Erythroblast (primary cell): ENCODE measurements around the gene SUPT20HL1.
"Not testable (repeated sequence)": the region's sequence is repeated elsewhere in the genome, so short reads cannot be mapped to it uniquely, and the experiment has no call there.

Source experiments
- DNase-seq, 2 experiments: peaks; one replicate each; lab custom pipeline; 2025; lab: John Stamatoyannopoulos, UW
- GATA1 ChIP-seq: IDR thresholded peaks from 2 replicates; pipeline ENCODE4 v1.6.1; 2011; ENCODE audit warnings: low read depth, mild to moderate bottlenecking, control low read depth, low read length, moderate library complexity
- POLR2A ChIP-seq: IDR thresholded peaks from 2 replicates; pipeline ENCODE4 v1.6.1; 2011; ENCODE audit warnings: mild to moderate bottlenecking, low read length

Gene SUPT20HL1

DNA sequence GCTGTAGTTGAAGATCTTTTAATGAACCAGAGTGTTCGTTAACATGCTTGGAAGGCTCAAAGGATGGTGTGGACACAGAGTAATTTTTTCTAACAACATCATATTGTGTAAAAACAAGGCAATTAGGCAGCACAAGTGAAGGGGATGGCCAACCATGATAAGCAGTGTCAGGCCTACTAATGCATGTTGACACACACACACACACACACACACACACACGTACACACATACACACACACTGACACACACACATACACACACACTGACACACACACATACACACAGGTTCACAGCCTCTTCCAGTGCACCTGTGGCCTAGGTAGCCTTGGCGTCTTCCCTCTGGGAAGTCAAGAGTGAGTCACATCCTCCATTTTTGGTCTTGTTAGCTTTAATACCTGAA lies at the start of gene SUPT20HL1:
Gene SUPT20HL1 (plus strand): TSS at position 368 of the 400 bp plus-strand sequence. CDS start 2,122 bp downstream, outside the sequence.
- no peak for DNase-seq
- no peak for TF ChIP-seq GATA1
- TF ChIP-seq POLR2A, result no peak

DNA sequence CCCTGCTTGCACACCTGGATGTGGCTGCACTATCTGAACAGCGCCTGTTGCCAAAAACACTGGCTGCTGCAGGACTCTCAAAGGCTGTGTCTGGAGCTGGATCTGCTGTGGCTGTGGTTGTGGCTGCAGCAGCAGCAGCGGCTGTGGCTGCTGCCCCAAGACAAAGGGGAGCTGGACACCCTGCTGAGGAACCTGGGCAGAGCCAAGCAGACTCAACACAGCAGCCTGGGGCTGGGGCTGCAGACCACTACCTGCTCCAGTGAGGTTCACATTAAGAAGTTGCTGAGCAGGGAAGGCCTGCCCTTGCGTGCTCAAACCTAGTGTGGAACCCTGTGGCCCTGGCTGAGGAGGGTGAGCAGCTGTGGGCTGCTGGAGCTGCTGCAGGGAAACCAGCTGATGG lies 49.5 kb upstream of the SUPT20HL1 start:
- DNase-seq, result not testable (repeated sequence)

DNA sequence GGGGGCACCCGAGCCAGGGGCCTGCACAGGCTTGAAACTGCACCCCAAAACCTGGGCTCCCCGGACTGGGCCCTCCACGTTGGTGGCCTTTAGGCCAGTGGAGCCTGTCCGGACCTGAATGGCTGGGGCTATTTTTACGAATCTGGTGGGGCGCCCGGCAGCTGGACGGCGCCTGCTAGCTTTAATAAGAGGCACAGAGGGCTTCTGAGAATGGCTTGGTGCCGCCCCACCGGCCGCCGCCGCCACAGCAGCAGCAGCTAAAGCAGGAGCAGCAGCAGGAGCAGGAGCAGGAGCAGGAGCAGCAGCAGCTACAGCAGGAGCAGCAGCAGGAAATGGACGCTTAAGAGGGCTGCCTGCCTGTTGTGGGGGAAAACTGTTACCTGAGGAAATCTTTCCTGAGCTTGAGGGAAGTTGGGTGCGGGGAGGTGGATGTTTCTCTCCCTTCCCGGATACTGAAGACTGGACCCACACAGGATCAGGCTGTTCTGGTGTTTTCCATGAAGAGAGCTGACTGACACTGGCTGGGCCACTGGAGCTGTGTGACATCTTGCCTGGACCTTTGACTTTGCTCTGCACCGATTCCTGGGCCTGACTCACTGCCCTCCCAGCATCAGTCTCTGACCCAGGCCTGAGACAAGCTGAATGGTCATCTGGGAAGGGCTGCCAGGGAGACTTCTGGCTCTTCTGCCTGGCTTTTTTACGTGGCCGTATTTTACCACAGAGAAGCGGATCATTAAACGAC lies 48.8 kb upstream of the SUPT20HL1 start:
- DNase-seq, result not testable (repeated sequence)

DNA sequence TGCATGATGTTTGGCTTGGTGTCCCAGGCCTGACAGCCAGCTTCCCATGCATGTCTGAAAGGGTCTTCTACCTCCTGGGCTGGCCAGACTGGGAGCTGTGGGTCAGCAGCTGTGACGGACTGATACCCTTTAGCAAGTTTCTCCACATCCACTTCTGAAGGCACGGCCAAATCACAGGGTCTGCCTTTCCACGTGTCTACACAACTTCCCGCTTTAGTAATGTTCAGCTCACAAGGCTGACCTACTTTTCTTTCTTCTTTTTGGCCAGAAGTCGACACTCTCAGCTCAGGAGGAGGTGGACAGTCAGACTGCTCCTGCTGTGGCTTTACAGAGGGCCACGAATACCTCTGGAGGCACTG lies 48.2 kb upstream of the SUPT20HL1 start:
- not testable (repeated sequence) for DNase-seq

DNA sequence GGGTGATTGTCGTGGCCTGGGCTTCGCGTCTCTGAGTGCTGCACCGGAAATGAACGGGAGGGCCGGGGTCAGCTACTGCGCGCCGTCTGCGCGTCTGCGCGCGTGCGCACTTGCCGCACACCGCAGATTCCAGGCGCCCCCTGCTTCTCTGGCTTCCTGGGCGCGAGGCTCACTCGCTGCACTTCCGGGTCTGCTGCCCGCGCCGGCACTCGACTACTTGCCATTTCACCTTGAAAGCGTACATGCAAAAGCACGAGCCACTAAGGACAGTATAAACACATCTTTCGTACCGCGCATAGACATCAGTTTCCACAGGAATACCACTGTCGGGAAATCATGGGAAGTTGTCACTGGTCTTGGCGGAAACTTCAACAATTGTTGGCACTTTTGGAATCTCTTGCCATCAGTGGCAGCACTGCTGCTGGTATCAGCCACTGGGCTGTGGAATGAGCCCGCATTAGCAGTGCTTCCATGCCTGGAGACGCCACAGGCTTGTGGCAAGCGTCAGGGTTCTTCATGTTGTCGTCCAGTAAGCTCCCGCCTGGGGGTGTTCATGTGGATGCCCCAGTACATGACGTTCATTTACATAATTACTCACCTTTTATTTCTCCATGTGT lies 46.3 kb upstream of the SUPT20HL1 start, which contains the start of gene SUPT20HL2:
Gene SUPT20HL2 (minus strand): TSS at position 51 of the 617 bp plus-strand sequence. CDS start 754 bp downstream, outside the sequence.
- DNase-seq, result no peak
- TF ChIP-seq POLR2A (no peak), GATA1 (no peak)

DNA sequence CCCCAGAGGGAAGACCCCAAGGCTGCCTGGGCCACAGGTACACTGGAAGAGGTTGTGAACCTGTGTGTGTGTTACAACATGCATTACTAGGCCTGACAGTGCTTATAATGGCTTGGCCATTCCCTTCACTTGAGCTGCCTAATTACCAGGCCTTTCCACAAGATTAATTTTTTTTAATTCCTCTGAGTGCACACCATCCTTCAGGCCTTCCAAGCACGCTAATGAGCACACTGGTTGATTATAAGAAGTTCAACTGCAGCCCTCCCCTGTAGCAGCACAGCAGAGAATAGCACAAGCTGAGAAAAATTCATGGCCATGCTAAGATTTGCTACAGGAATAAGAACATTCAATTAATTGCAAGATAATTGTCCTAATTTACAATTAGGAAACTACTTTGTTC lies 44.3 kb upstream of the SUPT20HL1 start:
- TF ChIP-seq GATA1, result no peak
- no peak for TF ChIP-seq POLR2A
- no peak for DNase-seq

DNA sequence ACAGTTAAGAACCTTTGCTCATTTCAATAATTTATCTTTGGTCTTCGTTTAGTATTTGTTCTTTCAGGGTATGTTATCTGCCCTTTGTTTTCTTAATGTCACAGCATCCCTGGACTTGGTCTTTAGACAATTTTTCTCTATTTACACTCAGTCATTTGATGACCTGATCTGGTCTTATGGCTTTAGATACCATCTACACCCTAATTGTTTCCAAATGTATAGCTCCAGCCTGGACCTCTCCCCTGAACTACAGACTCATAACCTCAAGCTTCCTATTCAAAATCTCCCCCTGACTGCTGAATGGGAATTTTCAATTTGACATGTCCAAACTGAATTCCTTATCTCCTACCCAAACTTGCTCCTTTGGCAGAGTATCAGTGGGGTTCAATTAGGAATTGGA lies 42.9 kb upstream of the SUPT20HL1 start:
- TF ChIP-seq POLR2A (no peak), GATA1 (no peak)
- no peak for DNase-seq

DNA sequence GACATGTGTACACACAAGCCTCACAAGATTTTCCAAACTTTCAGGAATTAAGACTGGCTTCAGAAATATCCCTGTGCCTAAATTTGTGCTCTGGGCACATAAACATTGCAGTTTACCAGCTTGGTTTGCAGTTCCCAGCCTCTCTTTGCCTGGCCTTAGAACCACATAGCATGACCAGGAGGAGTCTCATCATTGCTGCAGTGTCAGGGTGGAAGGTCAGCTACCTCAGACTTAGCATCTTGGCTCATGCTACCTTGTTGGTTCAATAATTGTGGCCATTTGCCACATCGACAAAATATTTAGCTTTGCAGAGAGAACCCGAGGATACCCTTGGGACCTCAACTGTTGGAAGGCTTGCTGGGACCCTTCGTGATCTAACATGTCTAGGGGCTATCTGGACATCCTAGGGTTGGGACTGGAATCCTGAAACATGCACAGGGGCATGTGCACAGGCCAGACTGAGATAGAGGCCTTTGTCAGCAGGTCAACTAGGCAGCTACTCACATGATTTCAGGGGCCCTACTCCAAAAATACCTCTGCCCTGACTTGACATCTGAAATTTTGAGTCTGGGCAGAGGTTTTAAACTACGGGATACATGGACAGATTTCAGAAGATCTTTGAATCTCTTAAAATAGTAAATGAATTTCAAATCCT lies 38.6 kb upstream of the SUPT20HL1 start:
- DNase-seq, result no peak
- TF ChIP-seq POLR2A, result no peak
- no peak for TF ChIP-seq GATA1

DNA sequence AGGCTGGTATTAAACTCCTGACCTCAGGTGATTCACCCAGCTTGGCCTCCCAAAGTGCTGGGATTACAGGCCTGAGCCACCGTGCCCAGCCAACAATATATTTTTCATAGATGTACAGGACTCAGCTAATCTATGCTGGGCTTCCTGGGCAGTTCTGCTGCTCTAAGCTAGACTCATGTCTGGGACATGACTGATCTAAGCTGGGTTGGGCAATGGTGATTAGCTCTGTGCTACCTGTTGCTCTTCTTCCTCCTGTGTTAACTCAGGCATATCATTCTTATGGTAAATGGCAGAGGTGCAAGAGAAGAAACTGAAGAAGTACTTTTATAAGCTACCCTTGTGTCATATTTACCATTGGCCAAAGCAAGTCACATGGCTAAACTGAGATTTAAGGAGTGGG lies 35.2 kb upstream of the SUPT20HL1 start:
- TF ChIP-seq GATA1 (no peak), POLR2A (no peak)
- no peak for DNase-seq

DNA sequence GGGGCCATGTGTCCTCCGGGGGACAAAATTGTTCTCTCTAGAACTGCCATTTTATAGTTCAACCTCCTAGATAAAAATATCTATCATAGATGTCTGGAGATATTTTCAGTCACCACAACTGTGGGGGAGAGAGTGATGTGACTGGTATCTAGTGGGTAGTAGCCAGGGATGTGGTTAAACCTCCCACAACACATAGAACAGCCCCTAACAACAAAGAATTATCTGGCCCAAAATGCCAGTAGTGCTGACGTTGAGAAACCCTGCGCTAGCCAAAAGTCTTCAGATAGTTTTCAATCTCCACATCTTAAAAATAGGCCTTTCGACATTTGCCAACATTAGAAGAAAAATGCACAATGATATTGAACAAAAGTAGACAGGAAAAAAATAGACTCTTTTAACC lies 27.6 kb upstream of the SUPT20HL1 start:
- TF ChIP-seq POLR2A, result no peak
- DNase-seq, result no peak

DNA sequence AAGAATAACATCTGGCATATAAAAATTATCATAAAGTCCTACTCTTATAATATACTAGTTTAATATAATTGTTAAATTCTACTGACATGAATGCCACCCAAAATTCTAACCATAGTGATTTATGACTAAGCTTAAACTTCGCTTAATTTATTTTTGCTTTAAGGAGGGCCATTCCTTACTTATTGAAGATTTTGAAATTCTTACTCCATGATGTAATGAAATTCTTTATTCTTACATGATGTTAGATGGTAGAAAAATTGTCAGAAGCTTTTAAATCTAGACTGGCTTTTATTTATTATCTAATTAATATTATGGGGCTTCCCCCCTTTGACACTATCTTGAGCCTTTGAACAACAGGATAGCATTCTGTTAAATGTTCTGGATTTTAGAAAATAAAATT lies 27.1 kb upstream of the SUPT20HL1 start:
- no peak for DNase-seq
- TF ChIP-seq POLR2A, result no peak
- TF ChIP-seq GATA1, result no peak

DNA sequence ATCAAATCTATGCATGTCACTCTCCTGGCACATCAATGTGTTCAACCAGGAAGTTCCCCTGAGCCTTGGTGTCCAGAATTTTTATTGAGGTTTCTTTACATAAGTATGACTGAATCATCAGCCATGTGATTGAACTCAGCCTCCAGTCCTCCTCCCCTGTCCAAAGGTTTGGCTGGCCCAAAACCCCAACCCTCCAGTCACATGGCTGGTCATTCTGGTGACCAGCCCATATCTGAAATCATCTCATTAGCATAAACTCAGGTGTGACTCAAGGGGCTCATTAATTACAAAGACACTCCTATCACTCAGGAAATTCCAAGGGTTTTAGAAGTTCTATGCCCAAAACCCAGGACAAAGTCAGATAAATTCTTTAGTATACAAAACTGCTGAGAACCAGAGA lies 26.0 kb upstream of the SUPT20HL1 start:
- TF ChIP-seq POLR2A (no peak), GATA1 (no peak)
- no peak for DNase-seq

DNA sequence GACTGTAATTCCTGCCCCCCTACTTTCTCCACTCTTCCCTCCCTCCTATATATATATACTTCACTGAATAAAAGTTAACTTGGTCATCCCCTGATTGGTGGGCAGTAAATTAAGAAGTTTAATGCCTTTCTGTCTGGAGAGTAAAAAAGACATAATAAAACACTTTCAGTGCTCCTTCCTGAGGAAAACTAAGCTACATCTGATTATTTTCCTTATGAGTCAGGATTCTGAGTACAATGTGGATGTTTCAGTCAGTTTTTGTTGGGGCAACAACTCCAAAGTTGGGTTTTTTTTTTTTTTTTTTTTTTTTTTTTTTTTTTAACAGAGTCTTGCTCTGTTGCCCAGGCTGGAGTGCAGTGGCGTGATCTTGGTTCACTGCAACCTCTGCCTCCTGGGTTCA lies 24.6 kb upstream of the SUPT20HL1 start:
- TF ChIP-seq POLR2A, result no peak
- TF ChIP-seq GATA1, result no peak
- DNase-seq, result no peak

DNA sequence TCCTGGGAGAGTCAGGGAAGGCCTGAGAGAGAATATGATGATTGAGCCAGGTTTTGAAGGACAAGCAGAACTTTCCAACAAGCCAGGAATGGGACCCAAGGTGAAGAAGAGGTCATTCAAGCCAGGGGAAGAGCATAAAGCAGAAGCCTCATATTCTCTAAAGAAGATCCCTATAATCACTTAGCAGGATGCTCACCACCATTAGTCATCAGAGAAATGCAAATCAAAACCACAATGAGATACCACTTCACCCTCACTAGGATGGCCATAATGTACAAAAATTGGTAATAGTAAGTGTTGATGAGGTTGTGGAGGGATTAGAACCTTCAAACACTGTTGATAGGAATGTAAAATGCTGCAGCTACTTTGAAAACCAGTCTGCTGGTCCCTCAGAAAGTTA lies 20.5 kb upstream of the SUPT20HL1 start:
- TF ChIP-seq GATA1, result no peak
- TF ChIP-seq POLR2A, result no peak
- no peak for DNase-seq

DNA sequence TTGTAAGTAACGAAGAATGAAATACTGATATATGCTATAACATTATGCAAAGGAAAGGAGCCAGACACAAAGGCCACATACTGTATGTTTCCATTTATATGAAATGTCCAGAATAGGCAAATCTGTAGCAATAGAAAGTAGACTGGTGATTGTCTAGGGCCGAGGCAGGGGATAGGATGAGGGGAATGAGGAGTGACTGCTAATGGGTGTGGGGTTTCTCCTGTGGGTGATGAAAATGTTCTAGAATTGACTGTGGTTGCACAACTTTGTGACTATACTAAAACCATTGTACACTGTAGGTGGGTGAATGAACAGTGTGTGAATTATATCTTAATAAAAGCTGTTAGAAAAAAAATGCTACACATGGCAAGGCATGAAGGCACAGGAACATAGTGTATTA lies 19.9 kb upstream of the SUPT20HL1 start:
- TF ChIP-seq POLR2A (no peak), GATA1 (no peak)
- DNase-seq, result no peak
